Stimulated activated CD4-positive, alpha-beta T cell treated with anti-CD3 and anti-CD28 coated beads, Interleukin-12 subunit alpha, Interleukin-12 subunit beta, amount 100 ng/mL, for 24 hours (primary cell): ENCODE data around the gene PRR19.
A peak's percentile ranks its signal among the peaks of the same experiment; 100 is the strongest.

ENCODE experiments used
- DNase-seq, 2 experiments: peaks; one replicate each; pipeline ENCODE4 v3.0.0-alpha.2; 2020; ENCODE audit warnings: low read depth in 2 of 2

PRR19 gene

DNA sequence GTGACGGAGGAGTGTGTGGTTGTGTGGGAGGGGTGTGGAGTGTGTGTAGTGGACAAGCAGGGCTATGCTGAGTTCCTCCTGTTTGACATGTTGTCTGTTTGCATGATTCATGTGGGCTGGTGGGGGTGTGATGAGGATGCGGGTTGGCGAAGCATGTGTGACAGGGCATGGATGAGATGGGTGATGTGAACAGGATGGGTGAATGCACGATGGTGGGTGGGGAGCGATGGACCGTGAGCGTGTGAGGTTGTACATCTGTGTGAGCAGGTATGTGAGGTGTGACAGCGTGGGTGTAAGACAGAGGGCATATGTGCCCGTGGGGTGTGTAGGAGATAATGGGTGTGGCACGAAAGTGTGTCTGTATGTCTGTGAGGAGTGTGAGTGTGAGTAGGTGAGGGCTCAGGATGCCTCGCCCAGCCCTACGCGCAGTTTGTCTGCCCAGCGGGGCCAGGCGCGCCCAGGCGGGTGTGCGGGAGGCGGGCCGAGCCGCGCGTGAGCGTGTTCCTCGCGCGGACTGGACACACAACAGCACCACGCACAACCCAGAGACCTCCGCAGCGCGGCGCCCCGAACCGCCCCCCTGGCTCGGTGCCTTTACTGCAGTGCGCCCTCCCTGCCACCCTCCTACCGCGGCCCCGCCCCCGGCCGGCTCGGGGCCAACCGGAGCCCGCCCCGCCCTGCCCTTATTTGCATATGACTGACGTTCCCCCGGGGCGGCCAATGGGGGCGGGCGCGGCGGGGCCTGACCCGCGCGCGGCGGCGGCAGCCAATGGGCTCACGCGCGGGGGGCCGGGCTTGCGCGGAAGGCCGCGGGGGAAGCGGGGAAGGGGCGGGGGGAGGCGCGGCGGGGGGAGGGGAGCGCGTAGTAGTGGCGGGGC, 18.5 kb upstream of the PRR19 start:
- DNase-seq: peak; percentile 89 to 92

GRCh38 chr19:42284066-42284501, 17.8 kb upstream of the PRR19 start:
- peak; percentile 65 to 75 for DNase-seq

DNA sequence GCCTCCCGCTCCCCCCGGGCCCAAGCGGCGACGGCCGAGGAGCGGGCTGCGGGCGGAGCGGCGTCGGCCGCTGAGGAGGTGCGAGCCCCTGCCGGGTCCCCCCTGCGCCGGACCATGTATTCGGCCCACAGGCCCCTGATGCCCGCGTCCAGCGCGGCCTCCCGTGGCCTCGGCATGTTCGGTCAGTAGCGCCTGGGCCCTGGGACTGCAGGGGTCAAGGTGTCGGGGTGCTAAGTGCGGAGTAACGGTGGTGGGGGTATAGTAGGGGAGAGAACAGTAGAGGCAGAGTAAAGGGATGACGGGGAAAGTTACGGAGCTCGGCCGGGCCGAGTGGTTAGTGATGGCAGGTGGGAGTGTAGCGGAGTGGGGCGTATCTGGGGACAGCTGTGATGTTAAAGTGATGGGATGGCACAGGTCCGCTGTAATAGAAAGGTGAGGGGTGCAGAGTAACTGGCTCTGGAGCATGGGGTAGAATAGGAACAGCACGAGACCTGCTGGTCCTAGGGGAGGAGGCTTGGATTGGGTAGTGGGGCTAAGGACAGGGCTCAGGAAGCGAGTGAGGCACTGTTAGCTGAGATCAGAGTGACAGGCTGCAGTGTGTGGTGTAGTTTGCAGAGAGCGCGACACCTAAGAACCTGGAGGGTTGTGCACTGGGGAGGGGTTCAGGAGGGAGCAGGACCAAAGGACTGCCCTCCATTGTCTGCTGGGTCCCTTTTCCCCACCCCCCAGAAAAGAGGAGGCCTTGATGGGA, 17.2 kb upstream of the PRR19 start:
- no peak for DNase-seq

GRCh38 chr19:42285541-42285941, 16.4 kb upstream of the PRR19 start:
- no peak for DNase-seq

DNA sequence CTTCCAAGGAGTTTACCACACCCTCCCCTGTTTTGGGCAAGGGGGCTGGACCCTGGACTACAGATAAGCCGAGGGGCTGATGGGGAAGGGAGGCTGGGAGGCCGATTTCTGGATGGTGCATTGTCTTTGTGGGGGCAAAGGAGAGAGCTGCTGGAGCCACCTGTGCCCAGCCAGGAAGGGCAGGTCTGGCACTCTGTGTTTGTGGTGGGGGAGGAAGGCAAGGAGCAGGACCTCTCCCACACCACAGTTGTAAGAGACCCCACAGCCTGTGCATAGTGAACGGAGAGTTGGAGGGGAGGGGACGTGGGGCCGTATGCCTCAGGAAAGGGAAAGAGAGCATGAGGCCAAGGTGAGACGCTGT, 16.0 kb upstream of the PRR19 start:
- DNase-seq: no peak

DNA sequence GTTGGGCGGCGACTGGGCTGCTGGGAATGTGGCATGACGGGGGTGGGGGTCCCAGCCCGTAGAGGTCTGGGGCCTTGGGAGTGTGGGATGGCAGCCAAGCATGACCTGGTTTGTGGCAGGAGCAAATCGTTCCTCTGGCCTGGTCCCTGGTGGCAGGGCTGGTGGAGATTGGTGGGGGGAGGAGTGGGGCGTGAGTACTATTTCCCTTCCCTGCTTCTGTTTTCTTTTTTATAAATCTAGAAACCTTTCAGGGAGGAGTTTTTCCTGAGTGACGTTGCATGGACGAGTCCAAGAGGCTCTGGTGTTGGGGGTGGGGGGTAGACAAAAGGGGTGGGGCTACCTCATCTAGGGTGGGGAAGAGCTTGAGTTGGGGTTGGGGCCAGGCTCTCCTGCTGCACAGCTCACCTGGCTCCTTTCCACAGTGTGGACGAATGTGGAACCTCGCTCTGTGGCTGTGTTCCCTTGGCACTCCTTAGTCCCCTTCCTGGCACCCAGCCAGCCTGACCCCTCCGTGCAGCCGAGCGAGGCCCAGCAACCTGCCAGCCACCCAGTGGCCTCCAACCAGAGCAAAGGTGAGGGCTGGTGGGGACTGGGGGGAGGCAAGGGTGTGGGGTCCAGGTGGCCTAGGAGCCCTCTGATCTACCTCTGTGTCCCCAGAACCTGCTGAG, 15.4 kb upstream of the PRR19 start:
- DNase-seq: no peak

DNA sequence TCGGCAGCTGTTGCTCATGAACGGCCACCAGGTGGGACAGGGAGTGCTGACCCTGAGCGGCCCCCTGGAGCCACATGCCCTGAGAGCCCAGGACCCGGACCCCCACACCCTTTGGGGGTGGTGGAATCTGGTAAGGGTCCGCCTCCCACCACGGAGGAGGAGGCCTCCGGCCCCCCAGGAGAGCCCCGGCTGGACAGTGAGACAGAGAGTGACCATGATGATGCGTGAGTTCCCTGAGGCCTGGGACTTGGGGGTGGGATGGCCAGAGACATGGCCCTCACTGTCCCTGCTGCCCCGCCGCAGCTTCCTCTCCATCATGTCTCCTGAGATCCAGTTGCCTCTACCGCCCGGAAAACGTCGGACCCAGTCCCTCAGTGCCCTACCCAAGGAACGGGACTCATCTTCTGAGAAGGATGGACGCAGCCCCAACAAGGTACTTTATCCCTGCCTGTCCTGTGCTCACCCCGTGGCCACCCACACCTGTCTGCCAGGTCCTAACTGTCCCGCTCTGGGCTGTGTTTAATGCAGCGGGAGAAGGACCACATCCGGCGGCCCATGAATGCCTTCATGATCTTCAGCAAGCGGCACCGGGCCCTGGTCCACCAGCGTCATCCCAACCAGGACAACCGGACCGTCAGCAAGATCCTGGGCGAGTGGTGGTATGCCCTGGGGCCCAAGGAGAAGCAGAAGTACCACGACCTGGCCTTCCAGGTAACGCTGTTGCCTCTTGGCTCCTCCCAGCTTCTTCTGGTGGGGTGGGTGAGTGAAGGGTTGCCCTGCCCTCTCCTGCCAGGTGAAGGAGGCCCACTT, 14.7 kb upstream of the PRR19 start:
- no peak for DNase-seq

- no peak for DNase-seq
These were observed 14.2 kb upstream of the PRR19 start for GRCh38 chr19:42287827-42288107.

GRCh38 chr19:42288387-42288786, 13.5 kb upstream of the PRR19 start:
- no peak for DNase-seq

GRCh38 chr19:42288881-42289555, 12.9 kb upstream of the PRR19 start:
- DNase-seq: no peak

DNA sequence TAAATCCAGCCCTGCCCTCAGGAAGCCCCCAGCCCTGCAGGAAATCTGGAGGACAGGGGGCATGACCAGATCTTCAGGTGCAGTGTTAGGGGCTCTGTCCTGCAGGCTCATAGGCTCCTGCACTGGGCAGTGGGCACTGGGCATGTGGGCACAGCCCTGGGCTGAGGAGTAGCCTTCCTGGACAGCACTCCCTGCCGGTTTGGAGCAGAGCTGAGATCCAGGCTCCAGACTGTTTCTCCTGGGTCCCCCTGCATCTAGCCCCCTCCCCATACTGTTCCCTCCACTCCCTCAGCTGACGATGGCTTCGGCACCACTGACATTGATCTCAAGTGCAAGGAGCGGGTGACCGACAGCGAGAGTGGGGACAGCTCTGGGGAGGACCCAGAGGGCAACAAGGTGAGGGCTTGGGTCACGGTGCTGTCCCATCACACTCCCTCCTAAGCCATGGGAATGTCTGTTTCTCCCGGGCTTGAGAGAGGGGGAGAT, 12.3 kb upstream of the PRR19 start:
- no peak for DNase-seq

- no peak for DNase-seq
These were observed 11.8 kb upstream of the PRR19 start for GRCh38 chr19:42290136-42290522.

DNA sequence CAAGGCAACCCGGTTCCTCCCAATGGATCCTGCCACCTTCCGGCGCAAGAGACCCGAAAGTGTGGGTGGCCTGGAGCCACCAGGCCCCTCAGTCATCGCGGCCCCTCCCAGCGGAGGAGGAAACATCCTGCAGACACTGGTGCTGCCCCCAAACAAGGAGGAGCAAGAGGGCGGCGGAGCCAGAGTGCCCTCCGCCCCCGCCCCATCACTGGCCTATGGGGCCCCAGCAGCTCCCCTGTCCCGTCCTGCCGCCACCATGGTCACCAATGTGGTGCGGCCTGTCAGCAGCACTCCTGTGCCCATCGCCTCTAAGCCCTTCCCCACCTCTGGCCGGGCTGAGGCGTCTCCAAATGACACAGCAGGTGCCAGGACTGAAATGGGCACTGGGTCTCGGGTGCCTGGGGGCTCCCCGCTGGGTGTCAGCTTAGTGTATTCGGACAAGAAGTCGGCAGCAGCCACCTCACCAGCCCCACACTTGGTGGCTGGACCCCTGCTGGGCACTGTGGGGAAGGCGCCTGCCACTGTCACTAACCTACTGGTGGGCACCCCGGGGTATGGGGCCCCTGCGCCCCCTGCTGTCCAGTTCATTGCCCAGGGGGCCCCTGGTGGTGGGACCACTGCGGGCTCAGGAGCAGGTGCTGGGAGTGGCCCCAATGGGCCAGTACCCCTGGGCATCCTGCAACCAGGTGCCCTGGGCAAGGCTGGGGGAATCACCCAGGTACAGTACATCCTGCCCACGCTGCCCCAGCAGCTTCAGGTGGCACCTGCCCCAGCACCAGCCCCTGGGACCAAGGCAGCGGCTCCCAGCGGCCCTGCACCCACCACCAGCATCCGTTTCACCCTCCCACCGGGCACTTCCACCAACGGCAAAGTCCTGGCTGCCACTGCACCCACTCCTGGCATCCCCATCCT, 11.2 kb upstream of the PRR19 start:
- no peak for DNase-seq

DNA sequence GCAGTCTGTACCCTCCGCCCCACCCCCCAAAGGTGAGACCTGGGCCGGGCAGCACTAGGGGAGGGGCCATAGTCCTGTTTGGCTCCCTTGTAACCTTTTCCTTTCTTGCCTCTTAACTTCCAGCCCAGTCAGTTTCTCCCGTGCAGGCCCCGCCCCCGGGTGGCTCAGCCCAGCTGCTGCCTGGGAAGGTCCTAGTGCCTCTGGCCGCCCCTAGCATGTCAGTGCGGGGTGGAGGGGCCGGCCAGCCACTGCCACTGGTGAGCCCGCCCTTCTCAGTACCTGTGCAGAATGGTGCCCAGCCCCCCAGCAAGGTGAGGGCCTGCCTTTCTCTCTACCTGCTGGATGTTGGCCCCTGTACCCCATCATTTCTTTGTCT, 10.5 kb upstream of the PRR19 start:
- no peak for DNase-seq

DNA sequence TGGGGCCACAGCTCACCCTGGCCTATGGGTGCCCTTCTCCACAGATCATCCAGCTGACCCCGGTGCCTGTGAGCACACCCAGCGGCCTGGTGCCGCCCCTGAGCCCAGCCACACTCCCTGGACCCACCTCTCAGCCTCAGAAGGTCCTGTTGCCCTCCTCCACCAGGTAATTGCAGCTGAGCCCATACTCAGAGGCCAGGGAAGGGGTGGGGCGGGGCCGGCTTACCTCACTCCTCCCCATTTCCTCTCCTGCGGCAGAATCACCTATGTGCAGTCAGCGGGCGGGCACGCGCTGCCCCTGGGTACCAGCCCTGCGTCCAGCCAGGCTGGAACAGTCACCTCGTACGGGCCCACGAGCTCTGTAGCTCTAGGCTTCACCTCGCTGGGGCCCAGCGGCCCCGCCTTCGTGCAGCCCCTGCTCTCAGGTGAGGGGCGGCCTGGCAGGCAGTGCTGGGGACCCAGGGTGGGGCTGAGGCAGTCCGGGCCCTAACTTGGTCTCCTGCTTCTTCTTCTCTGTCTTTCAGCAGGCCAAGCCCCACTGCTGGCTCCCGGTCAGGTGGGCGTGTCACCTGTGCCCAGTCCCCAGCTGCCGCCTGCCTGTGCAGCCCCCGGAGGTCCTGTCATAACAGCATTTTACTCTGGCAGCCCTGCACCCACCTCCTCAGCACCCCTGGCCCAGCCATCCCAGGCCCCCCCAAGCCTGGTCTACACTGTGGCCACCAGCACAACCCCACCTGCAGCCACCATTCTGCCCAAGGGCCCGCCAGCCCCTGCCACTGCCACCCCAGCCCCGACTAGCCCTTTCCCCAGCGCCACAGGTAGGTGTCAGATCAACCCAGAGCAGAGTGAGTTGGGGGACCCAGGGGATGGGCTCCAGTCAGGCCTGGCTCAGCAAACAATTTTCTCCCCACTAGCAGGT, 9.6 kb upstream of the PRR19 start:
- DNase-seq: no peak

DNA sequence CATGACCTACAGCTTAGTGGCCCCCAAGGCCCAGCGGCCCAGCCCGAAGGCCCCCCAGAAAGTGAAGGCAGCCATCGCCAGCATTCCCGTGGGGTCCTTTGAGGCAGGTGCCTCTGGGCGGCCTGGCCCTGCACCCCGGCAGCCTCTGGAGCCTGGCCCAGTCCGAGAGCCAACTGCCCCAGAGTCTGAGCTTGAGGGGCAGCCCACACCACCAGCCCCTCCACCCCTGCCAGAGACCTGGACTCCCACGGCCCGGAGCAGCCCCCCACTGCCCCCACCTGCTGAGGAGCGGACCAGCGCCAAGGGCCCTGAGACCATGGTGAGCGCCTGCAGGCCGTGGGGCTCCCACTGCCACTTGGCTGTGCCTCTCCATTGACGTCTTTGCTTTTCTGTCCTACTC, 9.0 kb upstream of the PRR19 start:
- no peak for DNase-seq

GRCh38 chr19:42293540-42293939, 8.4 kb upstream of the PRR19 start:
- no peak for DNase-seq

- no peak for DNase-seq
These were observed 8.0 kb upstream of the PRR19 start for GRCh38 chr19:42293948-42294347.

DNA sequence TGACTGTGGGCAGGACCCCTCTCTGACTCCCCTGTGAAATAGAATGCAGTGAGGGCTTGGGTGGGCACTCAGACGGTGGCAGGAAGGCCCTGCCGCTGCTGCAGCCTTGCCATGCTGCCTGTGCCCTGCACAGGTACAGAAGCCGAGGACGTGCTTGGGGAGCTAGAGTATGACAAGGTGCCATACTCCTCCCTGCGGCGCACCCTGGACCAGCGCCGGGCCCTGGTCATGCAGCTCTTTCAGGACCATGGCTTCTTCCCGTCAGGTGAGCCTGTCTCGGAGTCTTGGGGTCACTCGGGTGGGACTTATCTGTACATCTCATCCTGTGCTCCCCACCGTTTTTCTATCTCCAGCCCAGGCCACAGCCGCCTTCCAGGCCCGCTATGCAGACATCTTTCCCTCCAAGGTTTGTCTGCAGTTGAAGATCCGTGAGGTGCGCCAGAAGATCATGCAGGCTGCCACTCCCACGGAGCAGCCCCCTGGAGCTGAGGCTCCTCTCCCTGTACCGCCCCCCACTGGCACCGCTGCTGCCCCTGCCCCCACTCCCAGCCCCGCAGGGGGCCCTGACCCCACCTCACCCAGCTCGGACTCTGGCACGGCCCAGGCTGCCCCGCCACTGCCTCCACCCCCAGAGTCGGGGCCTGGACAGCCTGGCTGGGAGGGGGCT, 7.3 kb upstream of the PRR19 start:
- DNase-seq: no peak
